ENCODE results near the gene EXD3.
"Not testable (repeated sequence)": the region's sequence is repeated elsewhere in the genome, so short reads cannot be mapped to it uniquely, and the experiment has no call there.

Gene EXD3

GRCh38 chr9:137327641-137328550, 95.1 kb downstream of the EXD3 start:
- DNase-seq = not testable (repeated sequence)

- DNase-seq = peak; percentile 79
Observed at GRCh38 chr9:137326445-137327065, 96.4 kb downstream of the EXD3 start.

- DNase-seq = no peak
Observed at GRCh38 chr9:137325799-137326198, 97.2 kb downstream of the EXD3 start.

GRCh38 chr9:137325124-137325523, 97.8 kb downstream of the EXD3 start:
- DNase-seq = no peak

- DNase-seq = no peak
Observed at GRCh38 chr9:137323531-137324331, 99.2 kb downstream of the EXD3 start.

GRCh38 chr9:137321726-137322361, 101.1 kb downstream of the EXD3 start:
- DNase-seq = no peak

GRCh38 chr9:137320555-137321384, 102.2 kb downstream of the EXD3 start:
- DNase-seq = peak; percentile 54

GRCh38 chr9:137319739-137320551, 103.0 kb downstream of the EXD3 start:
- no peak for DNase-seq

GRCh38 chr9:137319011-137319738, 103.8 kb downstream of the EXD3 start:
- no peak for DNase-seq

- no peak for DNase-seq
Observed at GRCh38 chr9:137318602-137319001, 104.4 kb downstream of the EXD3 start.

GRCh38 chr9:137317718-137318511, 105.0 kb downstream of the EXD3 start:
- no peak for DNase-seq

- no peak for DNase-seq
Observed at GRCh38 chr9:137317021-137317717, 105.8 kb downstream of the EXD3 start.

GRCh38 chr9:137316012-137316981, 106.7 kb downstream of the EXD3 start:
- DNase-seq = no peak

- no peak for DNase-seq
Observed at GRCh38 chr9:137315581-137316011, 107.4 kb downstream of the EXD3 start.

GRCh38 chr9:137314561-137315560, 108.1 kb downstream of the EXD3 start:
- no peak for DNase-seq

- no peak for DNase-seq
Observed at GRCh38 chr9:137313956-137314560, 108.9 kb downstream of the EXD3 start.
